DND-41 (cell line): ENCODE data around the gene ZNF101.

ENCODE experiments used
- ATAC-seq: fragments of 200-7000 bp; cut with Tn5 transposase; 3 replicates; pipeline ENCODE4 v1.9.1; 2021; ENCODE audit warnings: low read depth; ENCODE audit not compliant: insufficient read depth
- DNase-seq: peaks from one replicate; pipeline ENCODE4 v3.0.0-alpha.2; 2020
- H2AFZ ChIP-seq: 2 replicates; pipeline ENCODE4 v1.6.0; 2012; ENCODE audit warnings: low read depth, low read length
- H3K27ac ChIP-seq: 2 replicates; pipeline ENCODE4 v1.5.1; 2012; ENCODE audit warnings: low read length, inconsistent platforms
- H3K27me3 ChIP-seq: fragments of 200-600 bp; sonication (generic); 2 replicates; pipeline ENCODE4 v1.6.0; 2012; ENCODE audit warnings: low read length, mild to moderate bottlenecking, inconsistent platforms; ENCODE audit not compliant: insufficient read depth, poor library complexity
- H3K36me3 ChIP-seq: 2 replicates; pipeline ENCODE4 v1.5.1; 2012; ENCODE audit warnings: low read length, inconsistent platforms; ENCODE audit not compliant: insufficient read depth
- H3K4me1 ChIP-seq: 2 replicates; pipeline ENCODE4 v1.5.1; 2012; ENCODE audit warnings: mild to moderate bottlenecking, low read length; ENCODE audit not compliant: insufficient read depth
- H3K4me2 ChIP-seq: 2 replicates; pipeline ENCODE4 v1.6.0; 2012; ENCODE audit warnings: mild to moderate bottlenecking, moderate library complexity, low read length, inconsistent platforms; ENCODE audit not compliant: insufficient read depth
- H3K4me3 ChIP-seq, 2 experiments: fragments of 200-600 bp in 1 of 2; shearing (Covaris generic) in 1 of 2; 2 replicates each; pipeline ENCODE4 v1.5.1; 2012 to 2016; ENCODE audit warnings: inconsistent platforms in 2 of 2, low read length in 2 of 2, mild to moderate bottlenecking in 2 of 2, low read depth in 1 of 2, moderate library complexity in 1 of 2
- H3K79me2 ChIP-seq: 2 replicates; pipeline ENCODE4 v1.6.0; 2012; ENCODE audit warnings: low read length, inconsistent platforms; ENCODE audit not compliant: insufficient read depth
- H3K9ac ChIP-seq: 2 replicates; pipeline ENCODE4 v1.6.0; 2012; ENCODE audit warnings: low read depth, mild to moderate bottlenecking, inconsistent platforms, low read length, moderate library complexity
- H3K9me3 ChIP-seq: 2 replicates; pipeline ENCODE4 v1.5.1; 2012; ENCODE audit warnings: low read length, moderate library complexity, mild to moderate bottlenecking, inconsistent platforms; ENCODE audit not compliant: insufficient read depth, severe bottlenecking
- H4K20me1 ChIP-seq: 2 replicates; pipeline ENCODE4 v1.6.0; 2012; ENCODE audit warnings: low read length; ENCODE audit not compliant: insufficient read depth
- EZH2 ChIP-seq: IDR thresholded peaks from 3 replicates; pipeline ENCODE4 v1.6.1; 2012; ENCODE audit warnings: borderline replicate concordance, low read depth, mild to moderate bottlenecking, moderate library complexity, low read length, inconsistent platforms; ENCODE audit not compliant: severe bottlenecking
- TF ChIP-seq, protein P1 (sequence below): IDR thresholded peaks from 2 replicates; pipeline ENCODE4 v1.5.1; 2012; ENCODE audit warnings: borderline replicate concordance, low read length, moderate library complexity, mild to moderate bottlenecking; ENCODE audit not compliant: poor library complexity, severe bottlenecking; ENCODE audit errors: extremely low read depth

ZNF101 gene

DNA sequence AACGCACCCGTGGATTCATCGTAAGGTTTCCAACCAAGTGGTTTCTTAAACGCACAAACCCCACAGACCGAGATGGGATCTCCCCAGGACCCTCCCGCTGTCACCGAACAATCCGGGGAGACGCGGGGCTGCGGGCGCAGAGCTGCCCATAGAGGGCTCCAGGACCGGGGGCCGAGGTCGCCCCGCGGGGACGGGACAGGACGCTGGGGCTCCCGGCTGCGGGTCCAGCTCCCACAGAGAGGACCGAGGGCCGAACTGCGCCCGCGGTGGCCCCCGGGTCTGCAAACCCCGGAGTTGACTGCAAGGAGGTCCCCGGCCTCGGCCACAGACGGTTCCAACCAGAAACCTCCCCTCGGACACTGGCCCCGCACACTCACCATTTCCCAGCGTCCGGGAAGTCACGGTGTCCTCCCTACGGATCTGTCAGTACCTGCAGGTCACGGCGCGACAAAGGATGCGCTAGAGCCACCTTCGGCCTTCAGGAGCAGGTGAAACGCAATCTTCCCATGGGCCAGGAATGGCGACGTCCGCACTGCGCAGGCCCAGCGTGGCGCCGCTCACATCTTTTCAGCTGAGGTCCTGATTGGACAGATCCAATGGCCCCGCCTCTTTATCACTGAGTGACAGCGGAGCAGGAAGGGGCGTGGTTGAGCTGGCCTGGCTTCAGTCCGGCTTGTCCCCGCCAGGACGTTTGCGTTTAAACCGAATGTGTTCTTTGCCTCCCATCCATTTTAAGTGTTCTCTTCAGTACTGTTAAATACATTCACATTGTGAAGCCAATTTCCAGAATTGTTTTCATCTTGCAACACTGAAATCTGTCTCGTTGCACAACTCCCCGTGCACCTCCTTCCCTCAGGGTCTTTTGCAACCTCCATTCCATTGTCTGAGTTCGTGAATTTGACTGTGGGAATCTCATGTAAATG lies 64.2 kb downstream of the ZNF101 start, which contains the start of gene ZNF14:
Gene ZNF14 (minus strand): TSS at position 534 of the 923 bp plus-strand sequence. CDS start 154 bp downstream, at position 380.
- peak; percentile 99 for ATAC-seq
- Histone ChIP-seq H3K4me1 (peaks cover 21% of the 10 kb centered on the region), H3K9ac (peak within 1 kb of the TSS; percentile 80), H3K4me3 (peak within 1 kb of the TSS; percentile 59 to 87), H3K79me2 (peaks cover 51% of the 10 kb centered on the region), H3K27ac (peak within 1 kb of the TSS; percentile 87), H2AFZ (peak within 1 kb of the TSS; percentile 90), H4K20me1 (no peaks in the 10 kb centered on the region), H3K27me3 (no peaks in the 10 kb centered on the region), H3K4me2 (peak within 1 kb of the TSS; percentile 87), H3K36me3 (peaks cover 38% of the 10 kb centered on the region), H3K9me3 (peaks cover 32% of the 10 kb centered on the region)
- TF ChIP-seq, protein P1, sequence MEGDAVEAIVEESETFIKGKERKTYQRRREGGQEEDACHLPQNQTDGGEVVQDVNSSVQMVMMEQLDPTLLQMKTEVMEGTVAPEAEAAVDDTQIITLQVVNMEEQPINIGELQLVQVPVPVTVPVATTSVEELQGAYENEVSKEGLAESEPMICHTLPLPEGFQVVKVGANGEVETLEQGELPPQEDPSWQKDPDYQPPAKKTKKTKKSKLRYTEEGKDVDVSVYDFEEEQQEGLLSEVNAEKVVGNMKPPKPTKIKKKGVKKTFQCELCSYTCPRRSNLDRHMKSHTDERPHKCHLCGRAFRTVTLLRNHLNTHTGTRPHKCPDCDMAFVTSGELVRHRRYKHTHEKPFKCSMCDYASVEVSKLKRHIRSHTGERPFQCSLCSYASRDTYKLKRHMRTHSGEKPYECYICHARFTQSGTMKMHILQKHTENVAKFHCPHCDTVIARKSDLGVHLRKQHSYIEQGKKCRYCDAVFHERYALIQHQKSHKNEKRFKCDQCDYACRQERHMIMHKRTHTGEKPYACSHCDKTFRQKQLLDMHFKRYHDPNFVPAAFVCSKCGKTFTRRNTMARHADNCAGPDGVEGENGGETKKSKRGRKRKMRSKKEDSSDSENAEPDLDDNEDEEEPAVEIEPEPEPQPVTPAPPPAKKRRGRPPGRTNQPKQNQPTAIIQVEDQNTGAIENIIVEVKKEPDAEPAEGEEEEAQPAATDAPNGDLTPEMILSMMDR, result peak; percentile 36
- no peak for TF ChIP-seq EZH2
- peak; percentile 96 for DNase-seq
